ENCODE data around the gene ACSF2. TPM values are rescaled to one million over a fixed set of nuclear protein-coding genes. Genes with fewer than 3 reads are reported as not detected.

The ACSF2 gene
- total and polyA plus RNA-seq, 2 donors (not counting 3 experiments of a cell fraction or from before 2014, with no cell fraction given) = 33.2 to 37.2 TPM

DNA sequence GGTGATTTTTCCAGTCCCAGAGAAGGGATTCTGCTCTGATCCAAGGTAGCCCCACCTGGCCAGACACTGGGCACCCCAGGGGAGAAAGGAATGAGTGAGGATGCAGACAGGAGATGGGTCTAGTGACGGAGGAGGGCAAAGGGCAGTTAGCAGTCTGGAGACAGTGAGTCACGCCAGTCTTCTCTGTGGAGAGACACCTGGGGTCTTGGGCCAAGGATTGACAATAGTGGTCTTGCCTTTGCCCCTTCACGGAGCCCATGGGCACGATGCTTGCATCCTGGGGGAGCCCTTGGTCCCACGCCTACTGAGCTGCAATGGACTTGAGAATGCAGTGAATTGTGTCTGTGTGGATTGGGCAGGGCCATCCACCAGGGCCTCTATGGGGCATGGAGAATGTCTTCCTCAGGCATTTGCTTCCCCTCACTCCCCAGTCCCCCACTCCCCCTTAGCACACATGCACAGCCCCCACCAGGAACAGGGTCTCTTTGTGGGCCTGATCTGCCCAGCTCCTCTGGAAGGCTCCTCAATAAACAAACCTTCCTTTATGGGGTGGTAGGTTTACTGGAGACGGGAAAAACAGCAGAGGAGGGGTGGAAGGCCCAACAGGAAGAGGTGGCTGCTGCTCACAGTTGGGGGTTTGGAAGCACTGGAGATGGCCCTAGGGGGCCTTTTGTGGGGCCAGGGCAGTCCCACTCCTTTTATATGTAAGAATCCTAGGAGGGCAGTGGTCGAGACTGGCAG, 41.3 kb downstream of the ACSF2 start:
- intact Hi-C loops (cut with micrococcal nuclease) = no loop called here
- dilution Hi-C loops (cut with MboI; ENCODE audit: extremely low pct_ligation_motif_present, low sequenced_read_pairs) = no loop called here
- Histone ChIP-seq H3K9me3 (replicated peaks; ENCODE audit: control insufficient read depth, insufficient read depth, low read length) (no peaks in the 10 kb centered on the region), H3K4me3 (replicated peaks in 1 of 3; ENCODE audit: insufficient read depth in 1 of 3, low read depth in 1 of 3, low read length in 3 of 3) (no peak overlapping the region), H3K4me2 (ENCODE audit: insufficient read depth, low read length) (no peak overlapping the region), H3K27ac (ENCODE audit: insufficient read depth, low read depth, low read length) (no peak overlapping the region), H3K4me1 (ENCODE audit: control insufficient read depth, extremely low read depth, insufficient read depth, low read length) (no peaks in the 10 kb centered on the region), H3K9me1 (replicated peaks; ENCODE audit: control insufficient read depth, extremely low read depth, insufficient read depth, low read length) (no peaks in the 10 kb centered on the region), H3K79me2 (ENCODE audit: control insufficient read depth, insufficient read depth, low read length) (no peaks in the 10 kb centered on the region), H2AFZ (ENCODE audit: low read depth, low read length) (no peak overlapping the region), H3K9ac (replicated peaks; ENCODE audit: extremely low read depth, insufficient read depth, low read length) (no peak overlapping the region), H3K27me3 (ENCODE audit: control insufficient read depth in 2 of 2, insufficient read depth in 2 of 2, low read length in 2 of 2) (peaks cover 20 to 26% of the 10 kb centered on the region in 2 experiments), H4K20me1 (replicated peaks; ENCODE audit: control insufficient read depth, extremely low read depth, insufficient read depth, low read length) (no peaks in the 10 kb centered on the region), H3K36me3 (ENCODE audit: control insufficient read depth in 2 of 2, extremely low read depth in 1 of 2, insufficient read depth in 2 of 2, low read length in 2 of 2) (no peaks in the 10 kb centered on the region)
- TF ChIP-seq, protein P1, sequence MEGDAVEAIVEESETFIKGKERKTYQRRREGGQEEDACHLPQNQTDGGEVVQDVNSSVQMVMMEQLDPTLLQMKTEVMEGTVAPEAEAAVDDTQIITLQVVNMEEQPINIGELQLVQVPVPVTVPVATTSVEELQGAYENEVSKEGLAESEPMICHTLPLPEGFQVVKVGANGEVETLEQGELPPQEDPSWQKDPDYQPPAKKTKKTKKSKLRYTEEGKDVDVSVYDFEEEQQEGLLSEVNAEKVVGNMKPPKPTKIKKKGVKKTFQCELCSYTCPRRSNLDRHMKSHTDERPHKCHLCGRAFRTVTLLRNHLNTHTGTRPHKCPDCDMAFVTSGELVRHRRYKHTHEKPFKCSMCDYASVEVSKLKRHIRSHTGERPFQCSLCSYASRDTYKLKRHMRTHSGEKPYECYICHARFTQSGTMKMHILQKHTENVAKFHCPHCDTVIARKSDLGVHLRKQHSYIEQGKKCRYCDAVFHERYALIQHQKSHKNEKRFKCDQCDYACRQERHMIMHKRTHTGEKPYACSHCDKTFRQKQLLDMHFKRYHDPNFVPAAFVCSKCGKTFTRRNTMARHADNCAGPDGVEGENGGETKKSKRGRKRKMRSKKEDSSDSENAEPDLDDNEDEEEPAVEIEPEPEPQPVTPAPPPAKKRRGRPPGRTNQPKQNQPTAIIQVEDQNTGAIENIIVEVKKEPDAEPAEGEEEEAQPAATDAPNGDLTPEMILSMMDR (IDR thresholded peaks at IDR 0.05; ENCODE audit: extremely low read depth in 1 of 2, insufficient read depth in 1 of 2, low read depth in 1 of 2, low read length in 2 of 2) = no peak
- no peak for TF ChIP-seq POLR2A (IDR thresholded peaks at IDR 0.05; ENCODE audit: low read depth, low read length)
- BruUV-seq (replicated peaks) = no TSS peak
- FAIRE-seq = no peak
- CTCF ChIA-PET = interaction anchor here (1.2 to 2.3 kb wide), 3 partner anchors 12 to 70 kb away, joined by 3 to 5 read pairs (median 3); partner anchors contain the start of gene LRRC59
- POLR2A ChIA-PET = no interaction called here
- DNase-seq (ENCODE audit: low read depth, low spot score) = no peak

DNA sequence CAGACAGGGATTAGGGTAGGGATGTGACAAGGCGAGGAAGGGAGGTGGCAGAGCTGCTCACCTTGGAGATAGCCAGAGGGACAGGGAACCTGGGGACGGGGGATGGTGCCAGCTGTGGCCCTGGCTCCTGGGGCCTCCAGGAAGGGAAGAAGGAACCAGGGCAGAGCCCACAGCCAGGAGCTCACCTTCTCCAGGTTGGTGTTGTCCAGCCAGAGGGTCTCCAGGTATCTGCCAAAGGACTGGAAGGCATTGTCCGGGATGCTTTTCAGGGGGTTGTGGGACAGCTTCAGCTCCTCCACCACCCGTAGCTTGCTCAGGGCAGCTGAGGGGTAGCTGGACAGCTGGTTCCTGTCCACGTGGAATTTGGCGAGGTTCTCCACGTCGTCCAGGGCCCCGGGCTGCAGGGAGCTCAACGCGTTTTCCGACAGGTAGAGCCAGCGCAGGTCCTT, 41.9 kb downstream of the ACSF2 start:
- H3K9me1 ChIP-seq (replicated peaks; ENCODE audit: control insufficient read depth, extremely low read depth, insufficient read depth, low read length) = no peaks in the 10 kb centered on the region
- peaks cover 20 to 26% of the 10 kb centered on the region in 2 experiments for H3K27me3 ChIP-seq (ENCODE audit: control insufficient read depth in 2 of 2, insufficient read depth in 2 of 2, low read length in 2 of 2)
- FAIRE-seq = no peak
- no peaks in the 10 kb centered on the region for H3K79me2 ChIP-seq (ENCODE audit: control insufficient read depth, insufficient read depth, low read length)
- H3K4me3 ChIP-seq (replicated peaks in 1 of 3; ENCODE audit: insufficient read depth in 1 of 3, low read depth in 1 of 3, low read length in 3 of 3) = no peak overlapping the region
- H2AFZ ChIP-seq (ENCODE audit: low read depth, low read length) = no peak overlapping the region
- no peak overlapping the region for H3K9ac ChIP-seq (replicated peaks; ENCODE audit: extremely low read depth, insufficient read depth, low read length)
- dilution Hi-C loops (cut with MboI; ENCODE audit: extremely low pct_ligation_motif_present, low sequenced_read_pairs) = no loop called here
- TF ChIP-seq GATA2 (IDR thresholded peaks at IDR 0.05; ENCODE audit: insufficient read depth, insufficient read length, low read depth, low read length) = no peak
- TF ChIP-seq, protein P2, sequence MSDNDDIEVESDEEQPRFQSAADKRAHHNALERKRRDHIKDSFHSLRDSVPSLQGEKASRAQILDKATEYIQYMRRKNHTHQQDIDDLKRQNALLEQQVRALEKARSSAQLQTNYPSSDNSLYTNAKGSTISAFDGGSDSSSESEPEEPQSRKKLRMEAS (IDR thresholded peaks at IDR 0.05; ENCODE audit: insufficient read depth, insufficient read length) = no peak
- TF ChIP-seq POLR2A (IDR thresholded peaks at IDR 0.05; ENCODE audit: low read depth, low read length) = no peak
- no peak for TF ChIP-seq FOS (IDR thresholded peaks at IDR 0.05; ENCODE audit: borderline replicate concordance, insufficient read depth, low read length)
- no peak for TF ChIP-seq MYC (IDR thresholded peaks at IDR 0.05; ENCODE audit: low read depth, low read length)
- TF ChIP-seq POLR2AphosphoS5 (IDR thresholded peaks at IDR 0.05; ENCODE audit: insufficient read depth, low read depth, low read length) = no peak
- TF ChIP-seq, protein P1 (IDR thresholded peaks at IDR 0.05; ENCODE audit: extremely low read depth in 1 of 2, insufficient read depth in 1 of 2, low read depth in 1 of 2, low read length in 2 of 2) = no peak
- TF ChIP-seq JUN (IDR thresholded peaks at IDR 0.05; ENCODE audit: borderline replicate concordance, insufficient read depth, insufficient read length, low read depth) = no peak
- no peak for TF ChIP-seq EZH2 (IDR thresholded peaks at IDR 0.05; ENCODE audit: borderline replicate concordance, low read depth, low read length, severe bottlenecking)
- no peak overlapping the region for H3K4me2 ChIP-seq (ENCODE audit: insufficient read depth, low read length)
- H3K4me1 ChIP-seq (ENCODE audit: control insufficient read depth, extremely low read depth, insufficient read depth, low read length) = no peaks in the 10 kb centered on the region
- H4K20me1 ChIP-seq (replicated peaks; ENCODE audit: control insufficient read depth, extremely low read depth, insufficient read depth, low read length) = no peaks in the 10 kb centered on the region
- intact Hi-C loops (cut with micrococcal nuclease) = no loop called here
- H3K9me3 ChIP-seq (replicated peaks; ENCODE audit: control insufficient read depth, insufficient read depth, low read length) = no peaks in the 10 kb centered on the region
- no peak for DNase-seq (ENCODE audit: low read depth, low spot score)
- no peak overlapping the region for H3K27ac ChIP-seq (ENCODE audit: insufficient read depth, low read depth, low read length)
- BruUV-seq (replicated peaks) = no TSS peak
- no peaks in the 10 kb centered on the region for H3K36me3 ChIP-seq (ENCODE audit: control insufficient read depth in 2 of 2, extremely low read depth in 1 of 2, insufficient read depth in 2 of 2, low read length in 2 of 2)
- CTCF ChIA-PET = interaction anchor here (1.2 to 2.3 kb wide), 3 partner anchors 12 to 71 kb away, joined by 3 to 5 read pairs (median 3); partner anchors contain the start of gene LRRC59
- POLR2A ChIA-PET = no interaction called here

Data from endothelial cell of umbilical vein (primary cell).